PC-9 (cell line): ENCODE data around the gene GPR35. TPM values are rescaled to one million over a fixed set of nuclear protein-coding genes. Genes with fewer than 3 reads are reported as not detected.

Experiments used
- BruUV-seq: library from RNA; stranded (reverse); fragments of 400-500 nt; replicated peaks from 2 replicates; lab custom pipeline; 2021; lab: Mats Ljungman, UMichigan
- CTCF ChIA-PET: fragments of 300-600 bp; sonication (Branson Sonifier 250); formaldehyde crosslinking; loops from one replicate; lab custom pipeline; 2022; ENCODE audit warnings: antibody characterized with exemption; lab: Charles Lee
- POLR2A ChIA-PET: fragments of 300-600 bp; sonication (Branson Sonifier 250); formaldehyde crosslinking; loops from one replicate; lab custom pipeline; 2022; ENCODE audit warnings: antibody characterized with exemption; ENCODE audit not compliant: unreplicated experiment; lab: Charles Lee
- DNase-seq, 2 experiments: peaks; one replicate each; pipeline versions ENCODE4 v3.0.0 to v3.0.0-alpha.2; 2015 to 2022; ENCODE audit warnings: mixed read lengths in 1 of 2
- H2AFZ ChIP-seq: fragments of 200-600 bp; sonication (generic); 2 replicates; pipeline ENCODE4 v1.8.1; 2017; ENCODE audit warnings: antibody characterized with exemption
- H3F3A ChIP-seq: fragments of 200-600 bp; sonication (generic); 2 replicates; pipeline ENCODE4 v1.8.1; 2017; ENCODE audit warnings: antibody characterized with exemption, mild to moderate bottlenecking, low read depth; ENCODE audit not compliant: insufficient read depth
- H3K27ac ChIP-seq: fragments of 200-600 bp; sonication (generic); 2 replicates; pipeline ENCODE4 v1.6.1; 2016; ENCODE audit warnings: mixed run types
- H3K27me3 ChIP-seq: fragments of 200-600 bp; sonication (generic); 2 replicates; pipeline ENCODE4 v1.6.1; 2016; ENCODE audit warnings: low read depth, mixed run types; ENCODE audit not compliant: insufficient read depth
- H3K36me3 ChIP-seq: fragments of 200-600 bp; sonication (generic); 2 replicates; pipeline ENCODE4 v1.6.1; 2016; ENCODE audit warnings: low read depth, mixed run types
- H3K4me1 ChIP-seq: fragments of 200-600 bp; sonication (generic); replicated peaks from 2 replicates; pipeline ENCODE4 v1.6.1; 2016; ENCODE audit warnings: mixed run types; ENCODE audit not compliant: insufficient read depth
- H3K4me2 ChIP-seq: fragments of 200-600 bp; sonication (generic); 2 replicates; pipeline ENCODE4 v1.6.1; 2017; ENCODE audit warnings: mixed run types
- H3K4me3 ChIP-seq: fragments of 200-600 bp; sonication (generic); 2 replicates; pipeline ENCODE4 v1.6.1; 2016; ENCODE audit warnings: mixed run types
- H3K79me2 ChIP-seq: fragments of 200-600 bp; sonication (generic); 2 replicates; pipeline ENCODE4 v1.6.1; 2017; ENCODE audit warnings: low read depth, mixed run types
- H3K9me2 ChIP-seq: fragments of 200-600 bp; sonication (generic); 2 replicates; pipeline ENCODE4 v1.8.1; 2017; ENCODE audit warnings: mild to moderate bottlenecking; ENCODE audit not compliant: insufficient read depth
- H3K9me3 ChIP-seq: fragments of 200-600 bp; sonication (generic); 2 replicates; pipeline ENCODE4 v1.8.1; 2016; ENCODE audit warnings: low read depth; ENCODE audit not compliant: insufficient read depth
- H4K20me1 ChIP-seq: fragments of 200-600 bp; sonication (generic); 2 replicates; pipeline ENCODE4 v1.8.1; 2017; ENCODE audit not compliant: insufficient read depth
- EZH2 ChIP-seq: fragments of 200-600 bp; sonication (generic); IDR thresholded peaks from 2 replicates; pipeline ENCODE4 v1.8.0; 2017; ENCODE audit warnings: antibody characterized with exemption, low read depth
- intact Hi-C: fragments of 100-400 bp; cut with micrococcal nuclease; formaldehyde crosslinking; loops from one replicate; pipeline ENCODE4 v1.10.0; 2022; ENCODE audit not compliant: unreplicated experiment
- total RNA-seq: library from RNA; stranded (reverse); gene quantifications from 2 replicates; pipeline ENCODE4 v1.2.3, GENCODE V29; 2021
- TF ChIP-seq, protein P1 (sequence below): fragments of 200-600 bp; sonication (generic); conservative IDR thresholded peaks from 2 replicates; pipeline ENCODE4 v1.6.1; 2017; ENCODE audit warnings: mixed run types, antibody characterized with exemption, mild to moderate bottlenecking, moderate library complexity

GPR35 gene
- total RNA-seq, 1 experiment from 2014 or later: 1.1 TPM

DNA sequence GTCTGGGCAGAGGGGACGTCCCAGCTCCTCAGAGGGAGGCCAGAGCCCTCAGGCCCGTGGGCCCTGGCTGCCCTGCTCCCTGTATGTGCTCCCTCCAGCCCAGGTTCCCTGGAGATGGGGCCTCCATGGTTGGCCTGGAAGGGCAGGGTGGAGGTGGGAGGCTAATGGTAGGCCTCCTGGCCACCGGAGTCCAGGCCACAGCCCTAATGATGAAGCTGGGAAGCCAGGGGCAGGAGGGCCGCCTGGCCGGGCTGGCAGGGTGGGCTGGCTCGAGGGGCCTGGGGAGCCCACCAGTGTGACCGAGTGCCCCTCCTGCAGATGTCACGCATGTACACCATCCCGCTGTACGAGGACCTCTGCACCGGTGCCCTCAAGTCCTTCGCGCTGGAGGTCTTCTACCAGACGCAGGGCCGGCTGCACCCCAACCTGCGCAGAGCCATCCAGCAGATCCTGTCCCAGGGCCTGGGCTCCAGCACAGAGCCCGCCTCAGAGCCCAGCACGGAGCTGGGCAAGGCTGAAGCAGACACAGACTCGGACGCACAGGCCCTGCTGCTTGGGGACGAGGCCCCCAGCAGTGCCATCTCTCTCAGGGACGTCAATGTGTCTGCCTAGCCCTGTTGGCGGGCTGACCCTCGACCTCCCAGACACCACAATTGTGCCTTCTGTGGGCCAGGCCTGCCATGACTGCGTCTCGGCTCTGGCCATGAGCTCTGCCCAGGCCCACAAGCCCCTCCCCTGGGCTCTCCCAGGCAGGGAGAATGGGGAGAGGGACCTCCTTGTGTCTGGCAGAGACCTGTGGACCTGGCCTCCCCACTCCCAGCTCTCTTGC, 47.8 kb upstream of the GPR35 start:
- no peak for DNase-seq
- Histone ChIP-seq H3K9me2 (no peaks in the 10 kb centered on the region), H3F3A (peaks cover 46% of the 10 kb centered on the region), H3K9me3 (no peaks in the 10 kb centered on the region), H4K20me1 (peaks cover 78% of the 10 kb centered on the region), H3K79me2 (peaks cover 57% of the 10 kb centered on the region), H2AFZ (no peak overlapping the region), H3K27ac (no peak overlapping the region), H3K4me1 (peaks cover 50% of the 10 kb centered on the region), H3K4me3 (no peak overlapping the region), H3K4me2 (no peak overlapping the region), H3K36me3 (peaks cover 9% of the 10 kb centered on the region), H3K27me3 (no peaks in the 10 kb centered on the region)
- CTCF ChIA-PET: no interaction called here
- TF ChIP-seq EZH2: no peak
- intact Hi-C loops: no loop called here
- POLR2A ChIA-PET: no interaction called here
- BruUV-seq: no TSS peak

DNA sequence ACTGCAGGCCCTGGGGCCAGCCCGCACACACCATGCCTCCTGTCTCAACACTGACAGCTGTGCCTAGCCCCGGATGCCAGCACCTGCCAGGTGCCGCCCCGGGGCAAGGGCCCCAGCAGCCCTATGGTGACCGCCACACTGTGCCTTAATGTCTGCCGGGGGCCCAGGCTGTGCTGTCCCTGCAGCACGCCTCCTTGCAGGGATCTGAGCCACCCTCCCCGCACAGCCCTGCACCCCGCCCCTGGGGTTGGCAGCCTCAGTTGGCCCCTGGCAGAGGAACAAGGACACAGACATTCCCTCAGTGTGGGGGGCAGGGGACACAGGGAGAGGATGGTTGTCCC, 47.2 kb upstream of the GPR35 start:
- Histone ChIP-seq H3K4me2 (peak overlapping the region; percentile 83), H3K4me1 (peaks cover 51% of the 10 kb centered on the region), H3K4me3 (no peak overlapping the region), H4K20me1 (peaks cover 74% of the 10 kb centered on the region), H3F3A (peaks cover 47% of the 10 kb centered on the region), H3K79me2 (peaks cover 62% of the 10 kb centered on the region), H3K27me3 (no peaks in the 10 kb centered on the region), H3K27ac (peak overlapping the region; percentile 98; the same call in 1 of the 2 replicates), H3K9me3 (no peaks in the 10 kb centered on the region), H2AFZ (no peak overlapping the region), H3K9me2 (no peaks in the 10 kb centered on the region), H3K36me3 (peaks cover 9% of the 10 kb centered on the region)
- ChIA-PET POLR2A (interaction anchor here (0.5 kb wide), 1 partner anchor 9 kb away, joined by 3 read pairs; no protein-coding TSS in a partner anchor), CTCF (no interaction called here)
- BruUV-seq: no TSS peak
- intact Hi-C loops: no loop called here
- TF ChIP-seq EZH2: no peak
- TF ChIP-seq, protein P1, sequence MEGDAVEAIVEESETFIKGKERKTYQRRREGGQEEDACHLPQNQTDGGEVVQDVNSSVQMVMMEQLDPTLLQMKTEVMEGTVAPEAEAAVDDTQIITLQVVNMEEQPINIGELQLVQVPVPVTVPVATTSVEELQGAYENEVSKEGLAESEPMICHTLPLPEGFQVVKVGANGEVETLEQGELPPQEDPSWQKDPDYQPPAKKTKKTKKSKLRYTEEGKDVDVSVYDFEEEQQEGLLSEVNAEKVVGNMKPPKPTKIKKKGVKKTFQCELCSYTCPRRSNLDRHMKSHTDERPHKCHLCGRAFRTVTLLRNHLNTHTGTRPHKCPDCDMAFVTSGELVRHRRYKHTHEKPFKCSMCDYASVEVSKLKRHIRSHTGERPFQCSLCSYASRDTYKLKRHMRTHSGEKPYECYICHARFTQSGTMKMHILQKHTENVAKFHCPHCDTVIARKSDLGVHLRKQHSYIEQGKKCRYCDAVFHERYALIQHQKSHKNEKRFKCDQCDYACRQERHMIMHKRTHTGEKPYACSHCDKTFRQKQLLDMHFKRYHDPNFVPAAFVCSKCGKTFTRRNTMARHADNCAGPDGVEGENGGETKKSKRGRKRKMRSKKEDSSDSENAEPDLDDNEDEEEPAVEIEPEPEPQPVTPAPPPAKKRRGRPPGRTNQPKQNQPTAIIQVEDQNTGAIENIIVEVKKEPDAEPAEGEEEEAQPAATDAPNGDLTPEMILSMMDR: no peak
- no peak for DNase-seq

DNA sequence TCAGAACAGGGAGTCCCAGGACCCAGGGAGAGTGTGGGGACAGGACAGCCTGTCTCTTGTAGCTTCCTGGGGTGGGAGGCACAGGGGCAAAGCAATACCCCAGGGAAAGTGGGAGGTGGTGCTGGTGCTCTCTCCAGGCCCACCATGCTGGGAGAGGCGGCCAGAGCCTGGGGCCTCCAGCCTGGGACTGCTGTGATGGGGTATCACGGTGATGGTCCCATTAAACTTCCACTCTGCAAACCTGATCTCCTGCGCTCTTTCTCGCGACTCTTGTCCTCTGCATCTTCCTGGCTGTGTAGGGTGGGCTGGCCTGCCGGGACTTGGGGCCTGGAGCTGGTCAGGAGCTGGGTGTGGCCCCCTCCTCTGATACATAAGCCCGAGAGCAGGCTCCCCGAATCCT, 46.8 kb upstream of the GPR35 start:
- ChIA-PET POLR2A (interaction anchor here (0.5 to 0.7 kb wide), 2 partner anchors 9 to 13 kb away, joined by 3 to 7 read pairs; no protein-coding TSS in a partner anchor), CTCF (no interaction called here)
- DNase-seq: no peak
- H3K36me3 ChIP-seq: peaks cover 9% of the 10 kb centered on the region
- H3K9me3 ChIP-seq: no peaks in the 10 kb centered on the region
- no peaks in the 10 kb centered on the region for H3K9me2 ChIP-seq
- peaks cover 51% of the 10 kb centered on the region for H3K4me1 ChIP-seq
- H3K27me3 ChIP-seq: no peaks in the 10 kb centered on the region
- peaks cover 67% of the 10 kb centered on the region for H3K79me2 ChIP-seq
- no TSS peak for BruUV-seq
- H2AFZ ChIP-seq: no peak overlapping the region
- TF ChIP-seq, protein P1: no peak
- TF ChIP-seq EZH2: no peak
- peaks cover 71% of the 10 kb centered on the region for H4K20me1 ChIP-seq
- peaks cover 51% of the 10 kb centered on the region for H3F3A ChIP-seq
- peak overlapping the region; percentile 83 for H3K4me2 ChIP-seq
- peak overlapping the region; percentile 46; the same call in 1 of the 2 replicates for H3K4me3 ChIP-seq
- H3K27ac ChIP-seq: peak overlapping the region; percentile 98
- intact Hi-C loops: no loop called here
